GM13977 (cell line): ENCODE data around the gene LMNTD2.
"Not testable (repeated sequence)": the region's sequence is repeated elsewhere in the genome, so short reads cannot be mapped to it uniquely, and the experiment has no call there.

Source experiments
- DNase-seq: peaks from one replicate; pipeline ENCODE4 v3.0.0; 2012; ENCODE audit warnings: low spot score
- CTCF ChIP-seq: IDR thresholded peaks from 2 replicates; pipeline ENCODE4 v1.5.1; 2012; ENCODE audit warnings: mild to moderate bottlenecking, control low read depth; ENCODE audit not compliant: insufficient read depth; ENCODE audit errors: extremely low read depth, missing control alignments
- in situ Hi-C: fragments of 300-500 bp; cut with MboI; formaldehyde crosslinking; loops from one replicate; pipeline ENCODE4 v1.12.0; 2022; ENCODE audit warnings: low sequenced_read_pairs, low pct_unique_long_range_greater_than_20kb, mixed read lengths, inconsistent platforms; ENCODE audit not compliant: unreplicated experiment

The LMNTD2 gene

GRCh38 chr11:574632-575312, 14.2 kb upstream of the LMNTD2 start:
- no peak for TF ChIP-seq CTCF
- no peak for DNase-seq
- in situ Hi-C loops, result no loop called here

- in situ Hi-C loops, DNase-seq: not testable (repeated sequence)
Measured at GRCh38 chr11:574031-574570, 13.6 kb upstream of the LMNTD2 start.

GRCh38 chr11:573146-573759, 12.7 kb upstream of the LMNTD2 start:
- in situ Hi-C loops, result no loop called here
- no peak for DNase-seq

GRCh38 chr11:571802-572185, 11.3 kb upstream of the LMNTD2 start:
- no peak for DNase-seq
- no peak for TF ChIP-seq CTCF
- in situ Hi-C loops, result no loop called here

More at GRCh38 chr11:573146-573759, 12.7 kb upstream of the LMNTD2 start:
- no peak for TF ChIP-seq CTCF

- DNase-seq, result no peak
- no peak for TF ChIP-seq CTCF
- in situ Hi-C loops, result no loop called here
Measured at GRCh38 chr11:569158-569885, 8.8 kb upstream of the LMNTD2 start.

GRCh38 chr11:568306-569157, 8.0 kb upstream of the LMNTD2 start:
- peak; percentile 100 for DNase-seq
- in situ Hi-C loops, result no loop called here
- no peak for TF ChIP-seq CTCF
